SK-N-MC (cell line): Measurements from ENCODE around the gene UBE2J1.

Source experiments
- EZH2 ChIP-seq: fragments of 200-600 bp; sonication (generic); IDR thresholded peaks from one replicate; pipeline ENCODE4 v1.6.1; 2017; ENCODE audit warnings: antibody characterized with exemption
- FOXP2 ChIP-seq: optimal IDR thresholded peaks from 2 replicates; pipeline ENCODE3; 2011; ENCODE audit warnings: mild to moderate bottlenecking, moderate library complexity; ENCODE audit not compliant: insufficient read depth; ENCODE audit errors: extremely low read length, control extremely low read depth
- POLR2AphosphoS5 ChIP-seq: IDR thresholded peaks from 2 replicates; pipeline ENCODE4 v1.6.1; 2012; ENCODE audit warnings: mild to moderate bottlenecking, low read depth, low read length, borderline replicate concordance

DNA sequence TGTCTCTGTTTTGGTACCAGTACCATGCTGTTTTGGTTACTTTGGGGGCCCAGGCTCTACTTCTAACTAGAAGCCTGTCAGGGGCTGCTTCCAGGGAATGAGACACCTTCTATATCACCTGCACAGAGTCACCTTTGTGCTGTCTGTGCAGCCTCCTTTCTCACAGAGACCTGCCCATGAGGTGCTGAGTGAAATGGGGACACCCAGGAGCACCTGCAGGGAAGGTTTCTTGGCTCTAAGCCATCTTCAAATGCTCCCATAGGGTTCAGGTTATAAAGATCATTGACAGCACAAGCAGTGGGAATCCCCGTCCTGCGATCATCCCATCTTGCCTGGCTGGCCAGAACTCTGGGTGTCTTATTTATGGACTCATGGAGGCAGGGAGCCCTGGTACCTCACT lies 56.5 kb downstream of the UBE2J1 start:
- no peak for TF ChIP-seq POLR2AphosphoS5
- no peak for TF ChIP-seq EZH2
- TF ChIP-seq FOXP2, result no peak
